Adrenal gland (tissue), 12 donors: ENCODE data around the gene FAF1. TPM values are rescaled to one million over a fixed set of nuclear protein-coding genes. Genes with fewer than 3 reads are reported as not detected.

ENCODE experiments used
- DNase-seq, 7 donors: peaks; one replicate each; pipeline ENCODE4 v3.0.0-alpha.2; 2019 to 2020
- H3K27ac ChIP-seq, 5 donors: fragments of 200-600 bp; sonication (generic) in 4 of 5; 1 replicate in 3 of 5; 2 replicates in 2 of 5; pipeline versions ENCODE4 v1.5.1 to v1.8.0; 2016 to 2020; ENCODE audit warnings: mild to moderate bottlenecking in 1 of 5
- H3K27me3 ChIP-seq: fragments of 200-600 bp; 2 replicates; pipeline ENCODE4 v1.8.0; 2021
- H3K36me3 ChIP-seq, 2 donors: fragments of 200-600 bp; replicated peaks in 1 of 2; 1 replicate in 1 of 2; 2 replicates in 1 of 2; pipeline versions ENCODE4 v1.5.1 to v1.8.0; 2018 to 2022
- H3K4me1 ChIP-seq, 2 donors: fragments of 200-600 bp; replicated peaks in 1 of 2; 1 replicate in 1 of 2; 2 replicates in 1 of 2; pipeline versions ENCODE4 v1.5.1 to v1.8.0; 2018 to 2021
- H3K4me3 ChIP-seq, 4 donors: fragments of 200-600 bp; sonication (generic) in 3 of 4; one replicate each; pipeline ENCODE4 v1.5.1; 2016 to 2018
- H3K9me3 ChIP-seq, 3 donors: fragments of 200-600 bp; sonication (generic) in 1 of 3; replicated peaks in 1 of 3; 1 replicate in 2 of 3; 2 replicates in 1 of 3; pipeline versions ENCODE4 v1.5.1 to v1.8.0; 2016 to 2021
- POLR2A ChIP-seq, 2 donors: fragments of 450-650 bp; IDR thresholded peaks; one replicate each; pipeline ENCODE4 v1.6.1; 2017; ENCODE audit warnings: antibody characterized with exemption in 2 of 2, mild to moderate bottlenecking in 2 of 2, moderate library complexity in 1 of 2
- WGBS, 4 donors: extraction: QIAGEN DNeasy Blood & Tissue Kit in 2 of 4; methylation state at CpG; one replicate each; pipeline versions ENCODE4 v1.1.5 to v1.1.7; 2013 to 2017; 5-methylcytosine and 5-hydroxymethylcytosine counted together
- intact Hi-C, 2 donors: fragments of 100-400 bp; cut with DNase I; formaldehyde crosslinking; loops; one replicate each; pipeline versions ENCODE4 v1.14.1 to v1.15.0; 2022 to 2023
- polyA plus RNA-seq, 3 donors: library from polyadenylated mRNA; stranded (reverse); fragments of 200-250 nt in 2 of 3; fragments of 350-450 nt in 1 of 3; fragmentation: Illumina TruSeq in 1 of 3; extraction: RNeasy Lipid Tissue Mini Kit (QIAGEN cat#74804) in 1 of 3; gene quantifications; one replicate each; pipeline ENCODE4 v1.2.3, GENCODE V29; 2013 to 2014
- total RNA-seq, 9 donors: library from RNA; depleted of rRNA in 4 of 9; stranded (reverse); fragments of >200 nt in 4 of 9; fragments of 120-200 nt in 1 of 9; fragmentation: NEBNext Ultra II Directional in 1 of 9; extraction: Animal tissue kit (Norgen Biotek cat#: 25700) in 1 of 9; gene quantifications; one replicate each; pipeline versions ENCODE4 v1.1.0 to v1.2.4, GENCODE V29; 2013 to 2023
- TF ChIP-seq, protein P1 (sequence below), 6 experiments: fragments of 450-650 bp in 4 of 6; fragments of 200-600 bp in 2 of 6; sonication (generic) in 1 of 6; IDR thresholded peaks; 1 replicate in 5 of 6; 2 replicates in 1 of 6; pipeline versions ENCODE4 v1.5.1 to v1.8.0; 2016 to 2021; ENCODE audit warnings: antibody characterized with exemption in 6 of 6, mild to moderate bottlenecking in 2 of 6, moderate library complexity in 1 of 6
- donor health status: healthy with polysubstance abuse.
- donor health status: Bipolar disorder and iron deficiency.
- donor health status: DM: yes; HTN: yes; CAD: no.
- donor health status: DM: no; HTN: no; CAD: no.
- donor health status: DM: no; HTN: no; CAD: no.
- donor health status: DM: yes; HTN: yes; CAD: no.

Gene FAF1
- total and polyA plus RNA-seq, 12 donors: 23.4 to 88.4 (median 44.5) TPM

DNA sequence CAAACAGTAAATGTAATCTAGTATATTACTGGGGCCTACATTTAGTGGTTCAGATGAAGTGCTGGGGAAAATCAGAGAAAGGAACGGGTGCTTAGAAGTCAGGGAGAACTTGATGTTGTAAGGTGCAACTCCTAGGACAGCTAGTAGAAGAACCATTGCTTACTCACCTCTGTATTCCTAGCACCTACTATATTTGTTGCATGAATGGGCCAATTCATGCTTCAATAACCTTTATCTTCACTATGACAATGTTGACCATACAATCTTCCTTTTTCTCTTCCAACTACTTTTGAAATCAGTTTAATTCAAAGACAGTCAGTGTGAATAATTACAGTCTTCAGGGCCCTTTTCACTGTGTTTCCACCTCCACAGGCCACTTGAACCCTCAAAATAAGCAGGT lies 411.8 kb downstream of the FAF1 start:
- Histone ChIP-seq H3K4me1 (no peaks in the 10 kb centered on the region), H3K9me3 (no peaks in the 10 kb centered on the region), H3K27me3 (no peaks in the 10 kb centered on the region), H3K36me3 (no peaks in the 10 kb centered on the region), H3K27ac (no peak overlapping the region), H3K4me3 (no peak overlapping the region)
- DNase-seq: no peak
- intact Hi-C loops: no loop called here
- WGBS, 4 donors: 86 to 98% (median 93%) methylated on average over 1 of the region's 1 CpG
- no peak for TF ChIP-seq POLR2A (IDR thresholded peaks at IDR 0.05)
- TF ChIP-seq, protein P1, sequence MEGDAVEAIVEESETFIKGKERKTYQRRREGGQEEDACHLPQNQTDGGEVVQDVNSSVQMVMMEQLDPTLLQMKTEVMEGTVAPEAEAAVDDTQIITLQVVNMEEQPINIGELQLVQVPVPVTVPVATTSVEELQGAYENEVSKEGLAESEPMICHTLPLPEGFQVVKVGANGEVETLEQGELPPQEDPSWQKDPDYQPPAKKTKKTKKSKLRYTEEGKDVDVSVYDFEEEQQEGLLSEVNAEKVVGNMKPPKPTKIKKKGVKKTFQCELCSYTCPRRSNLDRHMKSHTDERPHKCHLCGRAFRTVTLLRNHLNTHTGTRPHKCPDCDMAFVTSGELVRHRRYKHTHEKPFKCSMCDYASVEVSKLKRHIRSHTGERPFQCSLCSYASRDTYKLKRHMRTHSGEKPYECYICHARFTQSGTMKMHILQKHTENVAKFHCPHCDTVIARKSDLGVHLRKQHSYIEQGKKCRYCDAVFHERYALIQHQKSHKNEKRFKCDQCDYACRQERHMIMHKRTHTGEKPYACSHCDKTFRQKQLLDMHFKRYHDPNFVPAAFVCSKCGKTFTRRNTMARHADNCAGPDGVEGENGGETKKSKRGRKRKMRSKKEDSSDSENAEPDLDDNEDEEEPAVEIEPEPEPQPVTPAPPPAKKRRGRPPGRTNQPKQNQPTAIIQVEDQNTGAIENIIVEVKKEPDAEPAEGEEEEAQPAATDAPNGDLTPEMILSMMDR (IDR thresholded peaks at IDR 0.05): no peak

DNA sequence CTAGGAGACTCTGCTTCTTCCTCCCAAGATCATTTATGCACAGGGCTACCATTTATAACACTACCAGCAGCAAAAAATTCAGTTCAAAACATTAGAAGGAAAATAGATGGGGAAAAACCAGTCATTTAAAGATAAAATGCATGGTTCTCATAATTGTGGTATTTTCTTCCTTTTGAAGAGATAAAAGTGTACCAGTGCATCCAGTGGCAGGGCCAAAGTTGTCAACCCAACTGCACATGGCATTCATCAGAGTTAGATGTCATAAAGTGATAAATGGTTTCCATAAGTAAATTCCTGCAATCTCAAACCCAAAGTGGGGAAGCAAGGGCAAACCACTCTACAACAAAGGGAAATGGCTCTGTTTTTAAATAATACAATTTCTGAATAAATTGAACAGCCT lies 417.7 kb downstream of the FAF1 start:
- Histone ChIP-seq H3K27me3 (no peaks in the 10 kb centered on the region), H3K9me3 (no peaks in the 10 kb centered on the region), H3K36me3 (no peaks in the 10 kb centered on the region), H3K27ac (no peak overlapping the region), H3K4me3 (no peak overlapping the region), H3K4me1 (no peaks in the 10 kb centered on the region)
- intact Hi-C loops: no loop called here
- no peak for DNase-seq
- TF ChIP-seq POLR2A (IDR thresholded peaks at IDR 0.05): no peak
- TF ChIP-seq, protein P1 (IDR thresholded peaks at IDR 0.05): no peak

DNA sequence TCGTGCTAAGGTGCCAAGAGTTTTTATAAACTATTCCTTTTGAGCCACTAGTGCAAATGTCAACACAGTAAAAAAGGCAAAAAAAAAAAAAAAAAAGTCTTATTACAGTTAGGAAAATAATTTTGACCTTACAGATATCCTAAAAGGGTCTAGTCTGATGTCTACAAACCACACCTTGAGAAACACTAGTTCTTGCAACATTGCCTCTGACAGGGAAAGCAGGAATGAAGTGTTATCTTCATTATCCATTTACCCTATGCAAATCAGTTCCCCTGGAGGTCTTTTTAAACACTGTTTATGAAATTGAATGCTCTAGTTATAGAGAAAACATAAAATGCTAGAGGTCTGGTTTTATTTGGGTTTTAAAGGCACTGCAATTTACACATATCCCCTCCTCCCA lies 421.6 kb downstream of the FAF1 start:
- Histone ChIP-seq H3K9me3 (no peaks in the 10 kb centered on the region), H3K27me3 (no peaks in the 10 kb centered on the region), H3K36me3 (no peaks in the 10 kb centered on the region), H3K27ac (no peak overlapping the region), H3K4me1 (no peaks in the 10 kb centered on the region), H3K4me3 (no peak overlapping the region)
- intact Hi-C loops: no loop called here
- no peak for DNase-seq
- 87 to 96% (median 90%) methylated on average over 1 of the region's 1 CpG for WGBS, 4 donors
- TF ChIP-seq POLR2A (IDR thresholded peaks at IDR 0.05): no peak
- TF ChIP-seq, protein P1 (IDR thresholded peaks at IDR 0.05): no peak

DNA sequence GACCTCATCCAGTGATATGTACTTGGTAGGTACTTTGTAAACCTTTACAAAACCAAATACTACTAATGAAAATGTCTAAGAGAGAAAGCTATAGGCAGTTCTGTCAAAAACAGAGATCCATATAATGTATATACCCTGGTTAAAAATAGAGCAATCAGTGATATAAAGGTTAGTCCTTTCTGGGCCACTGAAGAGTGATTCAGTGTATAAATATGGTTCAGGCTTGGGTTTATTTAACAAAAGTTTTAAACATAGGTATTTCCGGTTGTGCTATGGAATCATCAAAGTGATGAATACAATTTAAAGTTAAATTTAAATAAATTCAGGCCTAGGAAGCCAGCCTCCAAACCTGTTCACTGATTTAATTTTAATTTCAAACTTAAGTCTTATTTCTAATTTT lies 428.5 kb downstream of the FAF1 start:
- WGBS, 4 donors: 92 to 98% (median 97%) methylated on average over 1 of the region's 1 CpG

More for the DNA sequence above, 428.5 kb downstream of the FAF1 start:
- Histone ChIP-seq H3K9me3 (no peaks in the 10 kb centered on the region), H3K27me3 (no peaks in the 10 kb centered on the region), H3K4me3 (no peak overlapping the region), H3K27ac (no peak overlapping the region), H3K4me1 (no peaks in the 10 kb centered on the region), H3K36me3 (no peaks in the 10 kb centered on the region)
- TF ChIP-seq, protein P1 (IDR thresholded peaks at IDR 0.05): no peak
- TF ChIP-seq POLR2A (IDR thresholded peaks at IDR 0.05): no peak
- intact Hi-C loops: no loop called here
- DNase-seq: no peak
